Osteocyte (in vitro differentiated cells): ENCODE results near the gene MAPK4. TPM values are rescaled to one million over a fixed set of nuclear protein-coding genes. Genes with fewer than 3 reads are reported as not detected.

Source experiments
- DNase-seq: peaks from one replicate; pipeline ENCODE4 v3.0.0; 2021; ENCODE audit warnings: mixed read lengths; ENCODE audit not compliant: unreplicated experiment; ENCODE audit errors: extremely low spot score
- H3K27ac Mint-ChIP-seq: one replicate; pipeline ENCODE4 v1.8.0; 2021; ENCODE audit warnings: mild to moderate bottlenecking, mixed read lengths; ENCODE audit not compliant: unreplicated experiment
- H3K27me3 Mint-ChIP-seq: one replicate; pipeline ENCODE4 v1.8.0; 2021; ENCODE audit warnings: mixed read lengths; ENCODE audit not compliant: unreplicated experiment
- H3K36me3 Mint-ChIP-seq: one replicate; pipeline ENCODE4 v1.8.0; 2021; ENCODE audit warnings: mixed read lengths; ENCODE audit not compliant: unreplicated experiment
- H3K4me1 Mint-ChIP-seq: one replicate; pipeline ENCODE4 v1.8.0; 2021; ENCODE audit warnings: mixed read lengths; ENCODE audit not compliant: unreplicated experiment
- H3K4me3 Mint-ChIP-seq: one replicate; pipeline ENCODE4 v1.8.0; 2021; ENCODE audit warnings: mild to moderate bottlenecking, moderate library complexity, mixed read lengths; ENCODE audit not compliant: unreplicated experiment
- H3K9me3 Mint-ChIP-seq: one replicate; pipeline ENCODE4 v1.8.0; 2021; ENCODE audit warnings: mixed read lengths; ENCODE audit not compliant: unreplicated experiment
- total RNA-seq: library from RNA; stranded (reverse); gene quantifications from 2 replicates; pipeline ENCODE4 v1.2.1, GENCODE V29; 2021
- TF ChIP-seq, protein P1 (sequence below): fragments of 200-600 bp; sonication (generic); IDR thresholded peaks from 2 replicates; pipeline ENCODE4 v1.5.0; 2021; ENCODE audit warnings: antibody characterized with exemption, mild to moderate bottlenecking, moderate library complexity

The MAPK4 gene
- total RNA-seq, 1 donor from 2014 or later, result not detected

DNA sequence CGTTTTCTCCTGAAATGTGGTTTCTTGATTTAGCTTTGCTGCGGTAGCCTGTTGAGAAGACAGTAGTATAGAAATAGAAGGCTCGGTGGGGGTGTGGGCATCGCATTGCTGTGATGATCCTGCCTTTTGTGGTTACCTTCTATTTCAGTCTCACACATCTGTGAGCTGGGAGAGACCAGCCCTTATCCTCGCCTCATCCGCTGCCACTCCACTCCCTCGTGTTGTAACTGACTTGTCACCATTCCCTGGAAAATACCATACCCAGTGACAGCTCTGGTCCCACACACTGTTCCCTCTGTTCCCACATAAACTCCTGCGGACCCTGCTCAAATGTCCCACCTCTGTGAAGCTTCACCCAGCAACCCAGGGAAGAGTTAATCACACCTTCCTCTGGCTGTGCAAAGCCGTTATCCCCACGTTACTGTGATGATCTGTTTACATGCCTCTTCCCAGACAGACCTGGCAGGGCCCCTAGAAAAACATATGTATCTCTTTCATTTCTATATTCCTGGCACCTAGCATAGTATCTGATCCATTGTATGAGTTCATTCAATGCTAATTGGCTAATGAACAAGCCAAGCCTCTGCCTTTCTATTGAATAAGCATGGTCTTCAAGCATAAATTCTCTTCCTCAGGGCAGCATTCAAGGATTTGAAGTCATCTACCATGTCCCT is 114.6 kb downstream of the MAPK4 start:
- TF ChIP-seq, protein P1, sequence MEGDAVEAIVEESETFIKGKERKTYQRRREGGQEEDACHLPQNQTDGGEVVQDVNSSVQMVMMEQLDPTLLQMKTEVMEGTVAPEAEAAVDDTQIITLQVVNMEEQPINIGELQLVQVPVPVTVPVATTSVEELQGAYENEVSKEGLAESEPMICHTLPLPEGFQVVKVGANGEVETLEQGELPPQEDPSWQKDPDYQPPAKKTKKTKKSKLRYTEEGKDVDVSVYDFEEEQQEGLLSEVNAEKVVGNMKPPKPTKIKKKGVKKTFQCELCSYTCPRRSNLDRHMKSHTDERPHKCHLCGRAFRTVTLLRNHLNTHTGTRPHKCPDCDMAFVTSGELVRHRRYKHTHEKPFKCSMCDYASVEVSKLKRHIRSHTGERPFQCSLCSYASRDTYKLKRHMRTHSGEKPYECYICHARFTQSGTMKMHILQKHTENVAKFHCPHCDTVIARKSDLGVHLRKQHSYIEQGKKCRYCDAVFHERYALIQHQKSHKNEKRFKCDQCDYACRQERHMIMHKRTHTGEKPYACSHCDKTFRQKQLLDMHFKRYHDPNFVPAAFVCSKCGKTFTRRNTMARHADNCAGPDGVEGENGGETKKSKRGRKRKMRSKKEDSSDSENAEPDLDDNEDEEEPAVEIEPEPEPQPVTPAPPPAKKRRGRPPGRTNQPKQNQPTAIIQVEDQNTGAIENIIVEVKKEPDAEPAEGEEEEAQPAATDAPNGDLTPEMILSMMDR, result no peak
- no peaks in the 10 kb centered on the region for H3K27me3 Mint-ChIP-seq
- no peak overlapping the region for H3K27ac Mint-ChIP-seq
- H3K36me3 Mint-ChIP-seq, result no peaks in the 10 kb centered on the region
- H3K4me1 Mint-ChIP-seq, result no peaks in the 10 kb centered on the region
- no peak for DNase-seq
- peaks cover 5% of the 10 kb centered on the region for H3K9me3 Mint-ChIP-seq
- no peak overlapping the region for H3K4me3 Mint-ChIP-seq

DNA sequence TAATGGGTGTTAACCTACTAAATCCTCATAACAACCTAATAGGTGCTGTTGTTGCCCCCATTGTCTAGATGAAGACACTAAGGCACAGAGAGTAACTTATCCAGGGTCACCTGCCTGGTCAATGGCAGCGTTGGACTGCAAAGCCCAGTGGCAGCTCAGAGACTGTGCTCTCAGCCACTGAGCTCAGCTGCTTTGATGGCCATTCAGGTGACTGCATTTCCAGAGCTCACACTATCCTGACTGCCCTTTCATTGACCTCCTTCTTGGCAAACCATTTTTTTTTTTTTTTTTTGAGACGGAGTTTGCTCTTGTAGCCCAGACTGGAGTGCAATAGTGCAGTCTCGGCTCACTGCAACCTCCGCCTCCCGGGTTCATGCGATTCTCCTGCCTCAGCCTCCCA is 115.2 kb downstream of the MAPK4 start:
- Mint-ChIP-seq H3K4me1 (no peaks in the 10 kb centered on the region), H3K4me3 (no peak overlapping the region), H3K9me3 (peaks cover 5% of the 10 kb centered on the region), H3K27me3 (no peaks in the 10 kb centered on the region), H3K27ac (no peak overlapping the region), H3K36me3 (no peaks in the 10 kb centered on the region)
- DNase-seq, result no peak
- TF ChIP-seq, protein P1, result no peak

DNA sequence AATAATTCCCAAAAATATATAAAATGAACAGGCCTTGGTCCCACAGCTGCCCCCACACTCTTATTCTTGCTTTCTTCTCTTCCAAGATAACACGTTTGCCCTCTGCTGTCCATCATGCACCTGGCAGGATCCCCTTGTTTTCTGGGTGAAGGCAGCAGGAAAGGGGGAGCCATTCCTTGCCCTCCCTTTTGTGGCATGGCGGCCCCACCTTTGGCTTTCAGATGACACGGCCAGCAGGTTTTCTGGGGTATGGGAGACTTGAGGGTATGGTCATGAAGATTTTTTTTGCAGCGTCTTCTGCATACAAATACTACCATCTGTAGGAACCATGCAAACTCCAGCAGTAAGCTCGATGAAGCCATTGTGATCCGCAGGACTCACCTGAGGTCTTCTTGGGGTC is 118.8 kb downstream of the MAPK4 start:
- Mint-ChIP-seq H3K9me3 (peaks cover 8% of the 10 kb centered on the region), H3K27me3 (no peaks in the 10 kb centered on the region), H3K4me3 (no peak overlapping the region), H3K27ac (no peak overlapping the region), H3K4me1 (no peaks in the 10 kb centered on the region), H3K36me3 (no peaks in the 10 kb centered on the region)
- TF ChIP-seq, protein P1, result no peak
- DNase-seq, result no peak

DNA sequence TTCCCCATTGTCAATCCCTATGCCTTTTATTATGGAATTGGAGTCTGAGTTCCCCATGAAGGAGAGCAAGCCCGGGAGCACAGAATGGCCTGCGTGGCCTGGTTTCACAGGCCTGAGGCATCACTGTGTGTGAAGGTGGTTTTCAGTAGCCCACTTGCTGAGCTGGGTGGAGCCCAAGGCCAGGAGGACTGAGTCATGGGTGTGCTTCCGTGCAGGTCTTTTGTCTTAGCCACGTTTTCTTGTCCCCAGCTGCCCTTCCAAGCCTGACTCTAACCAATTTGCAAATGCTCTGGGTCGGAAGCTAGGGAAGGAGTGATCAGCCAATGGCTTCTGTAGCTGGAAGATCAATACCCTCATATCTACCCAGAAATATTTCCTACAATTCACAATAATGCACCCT is 119.2 kb downstream of the MAPK4 start:
- no peaks in the 10 kb centered on the region for H3K4me1 Mint-ChIP-seq
- no peak overlapping the region for H3K27ac Mint-ChIP-seq
- DNase-seq, result no peak
- TF ChIP-seq, protein P1, result no peak
- H3K36me3 Mint-ChIP-seq, result no peaks in the 10 kb centered on the region
- peaks cover 8% of the 10 kb centered on the region for H3K9me3 Mint-ChIP-seq
- no peaks in the 10 kb centered on the region for H3K27me3 Mint-ChIP-seq
- H3K4me3 Mint-ChIP-seq, result no peak overlapping the region

DNA sequence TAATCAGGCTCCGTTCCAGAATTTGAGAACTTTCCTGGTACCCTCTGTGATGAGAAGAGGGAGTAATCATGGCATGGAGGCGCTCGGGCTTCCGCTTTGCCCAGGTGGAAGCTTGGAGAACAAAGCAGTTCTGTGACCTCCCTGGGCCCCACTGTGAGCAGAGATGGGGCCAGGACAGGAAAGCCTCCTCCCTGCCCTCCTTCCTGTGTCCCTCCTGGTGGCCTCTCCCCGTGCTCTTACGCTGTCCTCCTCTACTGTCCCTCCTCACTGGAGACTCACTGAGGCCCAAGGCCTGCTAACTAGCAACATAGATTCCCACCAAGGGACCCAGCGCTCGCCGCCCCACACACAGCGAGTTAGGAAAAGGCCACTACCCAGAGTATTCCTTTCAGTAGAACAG is 119.8 kb downstream of the MAPK4 start:
- Mint-ChIP-seq H3K27ac (no peak overlapping the region), H3K4me3 (no peak overlapping the region), H3K27me3 (no peaks in the 10 kb centered on the region), H3K36me3 (no peaks in the 10 kb centered on the region), H3K4me1 (no peaks in the 10 kb centered on the region), H3K9me3 (peaks cover 6% of the 10 kb centered on the region)
- no peak for DNase-seq
- TF ChIP-seq, protein P1, result no peak
